ENCODE measurements around the gene TMEM270. TPM values are rescaled to one million over a fixed set of nuclear protein-coding genes. Genes with fewer than 3 reads are reported as not detected.

Gene TMEM270
- total RNA-seq, 4 donors from 2014 or later: not detected

DNA sequence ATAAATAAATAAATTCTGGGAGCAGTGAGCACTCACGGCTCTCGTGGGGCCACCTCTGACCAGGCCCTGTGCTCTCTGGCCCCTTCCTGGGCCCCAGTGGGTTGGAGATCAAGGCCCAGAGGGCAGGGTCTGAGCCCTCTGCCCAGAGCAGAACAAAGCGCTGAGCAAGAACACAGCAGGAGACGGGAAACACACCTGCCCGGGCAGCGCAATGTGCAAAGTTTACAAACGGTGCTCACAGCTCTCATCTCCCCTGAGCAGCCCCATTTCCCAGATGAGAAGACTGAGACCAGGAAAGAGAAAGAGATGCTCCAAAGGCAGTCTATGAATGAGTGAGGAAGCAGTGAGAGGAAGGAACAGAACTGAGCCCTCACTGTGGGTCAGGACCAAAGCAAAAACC, 21.7 kb upstream of the TMEM270 start:
- no peak overlapping the region for H3K4me3 ChIP-seq
- H3K27ac ChIP-seq: no peak overlapping the region
- H3K9me3 ChIP-seq: no peaks in the 10 kb centered on the region
- 81 to 83% methylated on average over 7 of the region's 7 CpGs for WGBS, 2 donors
- TF ChIP-seq EP300 (IDR thresholded peaks at IDR 0.05) (no peak), POLR2A (IDR thresholded peaks at IDR 0.05) (no peak)
- TF ChIP-seq, protein P1, sequence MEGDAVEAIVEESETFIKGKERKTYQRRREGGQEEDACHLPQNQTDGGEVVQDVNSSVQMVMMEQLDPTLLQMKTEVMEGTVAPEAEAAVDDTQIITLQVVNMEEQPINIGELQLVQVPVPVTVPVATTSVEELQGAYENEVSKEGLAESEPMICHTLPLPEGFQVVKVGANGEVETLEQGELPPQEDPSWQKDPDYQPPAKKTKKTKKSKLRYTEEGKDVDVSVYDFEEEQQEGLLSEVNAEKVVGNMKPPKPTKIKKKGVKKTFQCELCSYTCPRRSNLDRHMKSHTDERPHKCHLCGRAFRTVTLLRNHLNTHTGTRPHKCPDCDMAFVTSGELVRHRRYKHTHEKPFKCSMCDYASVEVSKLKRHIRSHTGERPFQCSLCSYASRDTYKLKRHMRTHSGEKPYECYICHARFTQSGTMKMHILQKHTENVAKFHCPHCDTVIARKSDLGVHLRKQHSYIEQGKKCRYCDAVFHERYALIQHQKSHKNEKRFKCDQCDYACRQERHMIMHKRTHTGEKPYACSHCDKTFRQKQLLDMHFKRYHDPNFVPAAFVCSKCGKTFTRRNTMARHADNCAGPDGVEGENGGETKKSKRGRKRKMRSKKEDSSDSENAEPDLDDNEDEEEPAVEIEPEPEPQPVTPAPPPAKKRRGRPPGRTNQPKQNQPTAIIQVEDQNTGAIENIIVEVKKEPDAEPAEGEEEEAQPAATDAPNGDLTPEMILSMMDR (IDR thresholded peaks at IDR 0.05): no peak
- no peak for DNase-seq (ENCODE audit: low spot score in 2 of 2)
- no peaks in the 10 kb centered on the region for H3K27me3 ChIP-seq
- H3K4me1 ChIP-seq: peaks cover 0 to 17% (median 3%) of the 10 kb centered on the region in 4 donors
- no peaks in the 10 kb centered on the region for H3K36me3 ChIP-seq

DNA sequence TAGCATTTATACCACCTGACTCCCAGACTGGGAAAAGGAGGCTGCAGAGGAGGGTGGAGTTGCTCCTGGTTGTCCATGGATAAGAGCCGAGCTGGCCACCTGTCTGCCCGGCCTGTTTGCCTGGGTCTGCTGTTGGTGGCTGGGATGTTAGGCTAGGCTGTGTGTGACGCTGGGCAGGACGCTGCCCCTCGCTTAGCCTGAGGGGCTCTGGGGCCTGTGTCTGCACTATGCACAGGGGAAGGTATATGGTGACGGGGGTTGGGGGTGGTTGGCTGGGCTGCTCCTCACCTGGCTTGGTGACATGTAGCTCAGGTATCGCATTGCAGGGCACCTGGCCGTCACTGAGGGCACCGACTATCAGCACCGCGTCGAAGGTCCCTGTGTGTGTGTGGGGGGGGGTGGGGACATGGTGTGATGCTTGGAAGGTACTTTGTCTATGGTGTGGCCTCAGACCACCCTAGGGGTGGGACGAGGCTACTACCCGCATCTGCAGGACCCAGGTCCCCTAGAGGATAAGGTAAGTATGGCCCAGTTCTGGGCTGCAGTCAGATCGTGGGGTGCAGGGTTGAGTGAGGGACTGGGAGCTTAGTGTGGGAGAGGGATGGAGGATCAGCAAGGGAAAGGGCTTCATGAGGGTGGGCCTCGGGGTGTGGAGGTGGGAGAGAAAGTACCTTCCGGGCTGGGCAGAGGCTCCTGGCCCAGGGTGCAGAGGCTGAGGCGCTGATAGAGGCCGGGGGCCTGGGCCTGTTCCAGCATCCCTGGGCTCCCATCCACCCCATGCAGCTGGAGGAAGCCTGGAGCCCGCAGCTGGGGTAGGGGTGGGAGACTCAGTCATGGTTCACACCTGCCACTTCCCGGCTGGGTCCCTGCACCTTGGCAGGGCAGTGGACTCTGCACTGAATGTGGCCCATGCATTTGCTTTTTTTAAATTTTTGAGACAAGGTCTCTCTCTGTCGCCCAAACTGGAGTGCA, 20.9 kb upstream of the TMEM270 start:
- no peak overlapping the region for H3K4me3 ChIP-seq
- H3K27me3 ChIP-seq: no peaks in the 10 kb centered on the region
- no peak for DNase-seq (ENCODE audit: low spot score in 2 of 2)
- peaks cover 0 to 20% (median 3%) of the 10 kb centered on the region in 4 donors for H3K4me1 ChIP-seq
- H3K9me3 ChIP-seq: no peaks in the 10 kb centered on the region
- TF ChIP-seq, protein P1 (IDR thresholded peaks at IDR 0.05): no peak
- TF ChIP-seq POLR2A (IDR thresholded peaks at IDR 0.05): no peak
- TF ChIP-seq EP300 (IDR thresholded peaks at IDR 0.05): no peak
- H3K36me3 ChIP-seq: no peaks in the 10 kb centered on the region
- H3K27ac ChIP-seq: no peak overlapping the region
- 89 to 90% methylated on average over 16 to 19 of the region's 22 CpGs for WGBS, 2 donors

DNA sequence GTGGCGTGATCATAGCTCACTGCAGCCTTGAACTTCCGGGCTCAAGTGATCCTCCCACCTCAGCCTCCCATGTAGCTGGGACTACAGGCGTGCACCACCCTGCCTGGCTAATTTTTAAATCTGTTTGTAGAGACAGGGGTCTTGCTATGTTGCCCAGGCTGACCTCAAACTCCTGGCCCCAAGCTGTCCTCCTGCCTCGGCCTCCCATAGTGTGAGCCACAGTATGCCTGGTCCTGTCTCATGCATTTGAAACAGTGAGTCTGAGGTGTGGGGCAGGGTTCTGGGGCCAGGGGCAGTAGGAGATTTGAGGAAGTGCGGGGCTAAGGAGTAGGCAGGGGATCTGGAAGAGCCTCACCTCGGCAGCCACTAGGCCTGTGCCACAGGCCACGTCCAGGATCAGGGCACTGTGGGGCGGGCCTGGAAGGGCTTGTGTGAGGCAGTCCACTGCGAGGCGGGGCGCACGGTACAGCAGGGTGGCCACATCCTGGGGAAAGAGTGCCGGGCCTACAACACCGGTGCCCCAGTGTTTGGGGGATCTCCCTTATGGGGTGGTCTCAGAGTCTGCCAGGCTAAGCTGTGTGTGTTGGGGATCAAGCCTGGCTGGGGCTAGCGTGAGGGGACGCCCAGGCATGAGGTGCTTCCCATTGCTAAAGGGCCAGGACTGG, 20.1 kb upstream of the TMEM270 start:
- Histone ChIP-seq H3K4me3 (no peak overlapping the region), H3K4me1 (peaks cover 0 to 23% (median 3%) of the 10 kb centered on the region in 4 donors), H3K36me3 (no peaks in the 10 kb centered on the region), H3K27me3 (no peaks in the 10 kb centered on the region), H3K27ac (no peak overlapping the region), H3K9me3 (no peaks in the 10 kb centered on the region)
- TF ChIP-seq EP300 (IDR thresholded peaks at IDR 0.05): no peak
- no peak for TF ChIP-seq POLR2A (IDR thresholded peaks at IDR 0.05)
- TF ChIP-seq, protein P1 (IDR thresholded peaks at IDR 0.05): no peak
- DNase-seq (ENCODE audit: low spot score in 2 of 2): no peak
- WGBS, 2 donors: 91 to 94% methylated on average over 16 of the region's 16 CpGs

- H3K36me3 ChIP-seq: no peaks in the 10 kb centered on the region
These were observed 19.3 kb upstream of the TMEM270 start for GRCh38 chr7:73841689-73842066.

More at GRCh38 chr7:73841689-73842066, 19.3 kb upstream of the TMEM270 start:
- Histone ChIP-seq H3K4me3 (peak overlapping the region; percentile 47 to 75 (median 50)), H3K4me1 (peaks cover 0 to 23% (median 3%) of the 10 kb centered on the region in 4 donors), H3K9me3 (no peaks in the 10 kb centered on the region), H3K27ac (peak overlapping the region in 3 of 4 donors; percentile 68 to 91 (median 83)), H3K27me3 (no peaks in the 10 kb centered on the region)
- TF ChIP-seq, protein P1 (IDR thresholded peaks at IDR 0.05): no peak
- TF ChIP-seq POLR2A (IDR thresholded peaks at IDR 0.05) (no peak), EP300 (IDR thresholded peaks at IDR 0.05) (no peak)
- DNase-seq (ENCODE audit: low spot score in 2 of 2): no peak
- 64 to 75% methylated on average over 4 to 15 of the region's 15 CpGs for WGBS, 2 donors
